K562 (cell line): ENCODE results near the gene PRDX6. TPM values are rescaled to one million over a fixed set of nuclear protein-coding genes. Genes with fewer than 3 reads are reported as not detected.

Experiments
- CREM ChIP-seq: IDR thresholded peaks from 2 replicates; pipeline ENCODE4 v1.6.1; 2014; ENCODE audit warnings: antibody characterized with exemption, low read depth
- EGR1 ChIP-seq: fragments of 450-650 bp; conservative IDR thresholded peaks from 2 replicates; pipeline ENCODE4 v1.6.1; 2017; ENCODE audit warnings: mild to moderate bottlenecking
- HCFC1 ChIP-seq: IDR thresholded peaks from 2 replicates; pipeline ENCODE4 v1.6.1; 2012; ENCODE audit warnings: low read depth, low read length, improper control_type of control experiment
- HNRNPUL1 ChIP-seq: fragments of 200-400 bp; formaldehyde crosslinking; IDR thresholded peaks from 2 replicates; pipeline ENCODE4 v1.6.1; 2017; ENCODE audit warnings: low read length
- KLF1 ChIP-seq: fragments of 450-650 bp; IDR thresholded peaks from 2 replicates; pipeline ENCODE4 v1.6.1; 2016; ENCODE audit warnings: missing genetic modification characterization, missing compliant biosample characterization
- KLF10 ChIP-seq: fragments of 250-450 bp; sonication (Bioruptor Pico); IDR thresholded peaks from 2 replicates; pipeline ENCODE4 v1.6.1; 2021; ENCODE audit warnings: matching md5 sums
- NFE2 ChIP-seq: IDR thresholded peaks from 2 replicates; pipeline ENCODE4 v1.6.1; 2014; ENCODE audit warnings: antibody characterized with exemption, low read depth
- NFRKB ChIP-seq: fragments of 450-650 bp; IDR thresholded peaks from 2 replicates; pipeline ENCODE4 v1.6.1; 2016; ENCODE audit warnings: low read depth
- PHF21A ChIP-seq: fragments of 450-650 bp; IDR thresholded peaks from 2 replicates; pipeline ENCODE4 v1.6.1; 2017; ENCODE audit warnings: low read depth, borderline replicate concordance
- POLR3G ChIP-seq: IDR thresholded peaks from 2 replicates; pipeline ENCODE4 v1.6.1; 2011; ENCODE audit not compliant: insufficient read length, insufficient replicate concordance; ENCODE audit errors: extremely low read depth
- RBM39 ChIP-seq: fragments of 200-400 bp; formaldehyde crosslinking; optimal IDR thresholded peaks from 2 replicates; pipeline ENCODE3; 2018; ENCODE audit warnings: low read depth, low read length
- SNIP1 ChIP-seq: fragments of 450-650 bp; IDR thresholded peaks from 2 replicates; pipeline ENCODE4 v1.7.1; 2017; ENCODE audit warnings: low read depth, mild to moderate bottlenecking
- SREBF2 ChIP-seq: sonication (generic); formaldehyde crosslinking; IDR thresholded peaks from 2 replicates; pipeline ENCODE4 v1.4.0; 2020; ENCODE audit warnings: mild to moderate bottlenecking, missing genetic modification reagents
- ZNF561 ChIP-seq: fragments of 450-650 bp; formaldehyde crosslinking; conservative IDR thresholded peaks from 2 replicates; pipeline ENCODE4 v1.4.0; 2020; ENCODE audit warnings: mild to moderate bottlenecking, moderate library complexity
- polyA plus RNA-seq, 8 experiments: library from polyadenylated mRNA; depleted of rRNA in 4 of 8; stranded (reverse) in 5 of 8; unstranded in 3 of 8; fragments of >200 nt; fragmentation: Nextera tagmentation in 2 of 8; fragmentation: Illumina TruSeq in 1 of 8; extraction: Ambion mirVana in 2 of 8; extraction: Trizol in 1 of 8; gene quantifications; 2 replicates each; pipeline versions ENCODE4 v1.2.1 to v1.2.3, GENCODE V29; 2011 to 2014; ENCODE audit warnings: inconsistent platforms in 1 of 8, missing spikeins in 1 of 8
- total RNA-seq, 7 experiments: library from RNA; depleted of rRNA in 6 of 7; stranded (reverse); fragments of >200 nt in 6 of 7; fragmentation: Illumina TruSeq in 2 of 7; extraction: Trizol in 2 of 7; gene quantifications; 2 replicates each; pipeline versions ENCODE4 v1.2.1 to v1.2.3, GENCODE V29; 2011 to 2021; ENCODE audit warnings: low replicate concordance in 1 of 7
- TF ChIP-seq, protein P1 (sequence below): fragments of 200-800 bp; sonication (Bioruptor generic); IDR thresholded peaks from 2 replicates; pipeline ENCODE4 v1.6.1; 2016; ENCODE audit warnings: missing genetic modification characterization, missing compliant biosample characterization
- TF ChIP-seq, protein P2 (sequence below): sonication (generic); formaldehyde crosslinking; IDR thresholded peaks from 2 replicates; pipeline ENCODE4 v1.8.0; 2022; ENCODE audit warnings: missing genetic modification reagents, mild to moderate bottlenecking, moderate library complexity, borderline replicate concordance
- TF ChIP-seq, protein P3 (sequence below): fragments of 450-650 bp; IDR thresholded peaks from 2 replicates; pipeline ENCODE4 v1.6.1; 2018; ENCODE audit not compliant: partially characterized antibody
- TF ChIP-seq, protein P4 (sequence below): sonication (generic); formaldehyde crosslinking; IDR thresholded peaks from 2 replicates; pipeline ENCODE4 v1.9.0; 2022; ENCODE audit warnings: mild to moderate bottlenecking, missing genetic modification reagents

PRDX6 gene
- total and polyA plus RNA-seq, 9 of the 15 experiments (the other 6 are each of a cell fraction or from before 2014, with no cell fraction given) = 277 to 1,082 (median 610) TPM

DNA sequence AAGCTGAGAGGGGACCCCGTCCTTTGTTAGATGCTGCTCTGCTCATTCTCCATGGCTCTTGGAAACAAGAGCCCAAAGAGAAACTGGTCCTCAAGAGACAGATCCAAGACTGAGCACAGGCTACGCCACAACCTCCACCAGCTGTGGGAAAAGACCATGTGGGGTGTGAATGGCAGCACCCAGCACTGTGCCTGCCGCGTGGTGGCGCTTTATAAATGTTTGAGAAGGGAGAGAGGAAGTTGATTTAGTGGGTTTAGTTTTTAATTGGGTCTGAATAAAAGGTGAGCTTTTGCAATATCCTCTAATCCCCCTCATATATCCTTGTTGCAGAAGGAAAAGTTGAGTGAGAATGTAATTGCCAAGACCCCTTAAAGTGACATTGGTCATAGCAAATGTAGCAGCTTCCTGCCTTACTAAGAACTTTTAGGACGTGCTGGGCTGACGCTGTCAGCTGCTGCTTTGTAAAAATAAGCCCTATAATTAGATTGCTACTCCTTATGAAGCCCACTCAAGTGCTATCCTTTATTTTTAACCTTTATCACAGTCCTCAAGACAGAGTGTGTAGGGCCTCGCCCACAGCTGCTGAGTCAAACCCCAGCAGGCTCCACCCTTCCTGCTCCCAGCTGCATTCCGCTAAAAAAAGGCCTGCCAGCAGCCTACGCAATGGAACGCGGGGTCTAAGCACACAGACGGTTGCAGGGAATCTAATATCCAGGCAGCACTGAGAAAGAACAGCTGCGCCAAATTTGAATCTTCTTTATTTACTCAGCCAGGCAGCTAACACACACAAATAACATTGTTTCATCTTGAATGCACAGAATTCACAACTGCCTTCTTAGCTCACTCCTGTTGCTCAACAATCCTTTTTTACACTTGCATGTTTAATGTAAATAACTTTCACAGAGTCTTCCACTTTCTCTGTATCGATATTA lies 47.4 kb upstream of the PRDX6 start (continued):
- TF ChIP-seq, protein P1, sequence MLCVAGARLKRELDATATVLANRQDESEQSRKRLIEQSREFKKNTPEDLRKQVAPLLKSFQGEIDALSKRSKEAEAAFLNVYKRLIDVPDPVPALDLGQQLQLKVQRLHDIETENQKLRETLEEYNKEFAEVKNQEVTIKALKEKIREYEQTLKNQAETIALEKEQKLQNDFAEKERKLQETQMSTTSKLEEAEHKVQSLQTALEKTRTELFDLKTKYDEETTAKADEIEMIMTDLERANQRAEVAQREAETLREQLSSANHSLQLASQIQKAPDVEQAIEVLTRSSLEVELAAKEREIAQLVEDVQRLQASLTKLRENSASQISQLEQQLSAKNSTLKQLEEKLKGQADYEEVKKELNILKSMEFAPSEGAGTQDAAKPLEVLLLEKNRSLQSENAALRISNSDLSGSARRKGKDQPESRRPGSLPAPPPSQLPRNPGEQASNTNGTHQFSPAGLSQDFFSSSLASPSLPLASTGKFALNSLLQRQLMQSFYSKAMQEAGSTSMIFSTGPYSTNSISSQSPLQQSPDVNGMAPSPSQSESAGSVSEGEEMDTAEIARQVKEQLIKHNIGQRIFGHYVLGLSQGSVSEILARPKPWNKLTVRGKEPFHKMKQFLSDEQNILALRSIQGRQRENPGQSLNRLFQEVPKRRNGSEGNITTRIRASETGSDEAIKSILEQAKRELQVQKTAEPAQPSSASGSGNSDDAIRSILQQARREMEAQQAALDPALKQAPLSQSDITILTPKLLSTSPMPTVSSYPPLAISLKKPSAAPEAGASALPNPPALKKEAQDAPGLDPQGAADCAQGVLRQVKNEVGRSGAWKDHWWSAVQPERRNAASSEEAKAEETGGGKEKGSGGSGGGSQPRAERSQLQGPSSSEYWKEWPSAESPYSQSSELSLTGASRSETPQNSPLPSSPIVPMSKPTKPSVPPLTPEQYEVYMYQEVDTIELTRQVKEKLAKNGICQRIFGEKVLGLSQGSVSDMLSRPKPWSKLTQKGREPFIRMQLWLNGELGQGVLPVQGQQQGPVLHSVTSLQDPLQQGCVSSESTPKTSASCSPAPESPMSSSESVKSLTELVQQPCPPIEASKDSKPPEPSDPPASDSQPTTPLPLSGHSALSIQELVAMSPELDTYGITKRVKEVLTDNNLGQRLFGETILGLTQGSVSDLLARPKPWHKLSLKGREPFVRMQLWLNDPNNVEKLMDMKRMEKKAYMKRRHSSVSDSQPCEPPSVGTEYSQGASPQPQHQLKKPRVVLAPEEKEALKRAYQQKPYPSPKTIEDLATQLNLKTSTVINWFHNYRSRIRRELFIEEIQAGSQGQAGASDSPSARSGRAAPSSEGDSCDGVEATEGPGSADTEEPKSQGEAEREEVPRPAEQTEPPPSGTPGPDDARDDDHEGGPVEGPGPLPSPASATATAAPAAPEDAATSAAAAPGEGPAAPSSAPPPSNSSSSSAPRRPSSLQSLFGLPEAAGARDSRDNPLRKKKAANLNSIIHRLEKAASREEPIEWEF (CRISPR knock-in tag) = peak; percentile 62; the same call in 1 of the 2 replicates
- no peak for TF ChIP-seq HNRNPUL1
- TF ChIP-seq NFRKB = peak; percentile 67
- TF ChIP-seq, protein P2, sequence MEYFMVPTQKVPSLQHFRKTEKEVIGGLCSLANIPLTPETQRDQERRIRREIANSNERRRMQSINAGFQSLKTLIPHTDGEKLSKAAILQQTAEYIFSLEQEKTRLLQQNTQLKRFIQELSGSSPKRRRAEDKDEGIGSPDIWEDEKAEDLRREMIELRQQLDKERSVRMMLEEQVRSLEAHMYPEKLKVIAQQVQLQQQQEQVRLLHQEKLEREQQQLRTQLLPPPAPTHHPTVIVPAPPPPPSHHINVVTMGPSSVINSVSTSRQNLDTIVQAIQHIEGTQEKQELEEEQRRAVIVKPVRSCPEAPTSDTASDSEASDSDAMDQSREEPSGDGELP (CRISPR knock-in tag) = peak; percentile 94
- TF ChIP-seq, protein P3, sequence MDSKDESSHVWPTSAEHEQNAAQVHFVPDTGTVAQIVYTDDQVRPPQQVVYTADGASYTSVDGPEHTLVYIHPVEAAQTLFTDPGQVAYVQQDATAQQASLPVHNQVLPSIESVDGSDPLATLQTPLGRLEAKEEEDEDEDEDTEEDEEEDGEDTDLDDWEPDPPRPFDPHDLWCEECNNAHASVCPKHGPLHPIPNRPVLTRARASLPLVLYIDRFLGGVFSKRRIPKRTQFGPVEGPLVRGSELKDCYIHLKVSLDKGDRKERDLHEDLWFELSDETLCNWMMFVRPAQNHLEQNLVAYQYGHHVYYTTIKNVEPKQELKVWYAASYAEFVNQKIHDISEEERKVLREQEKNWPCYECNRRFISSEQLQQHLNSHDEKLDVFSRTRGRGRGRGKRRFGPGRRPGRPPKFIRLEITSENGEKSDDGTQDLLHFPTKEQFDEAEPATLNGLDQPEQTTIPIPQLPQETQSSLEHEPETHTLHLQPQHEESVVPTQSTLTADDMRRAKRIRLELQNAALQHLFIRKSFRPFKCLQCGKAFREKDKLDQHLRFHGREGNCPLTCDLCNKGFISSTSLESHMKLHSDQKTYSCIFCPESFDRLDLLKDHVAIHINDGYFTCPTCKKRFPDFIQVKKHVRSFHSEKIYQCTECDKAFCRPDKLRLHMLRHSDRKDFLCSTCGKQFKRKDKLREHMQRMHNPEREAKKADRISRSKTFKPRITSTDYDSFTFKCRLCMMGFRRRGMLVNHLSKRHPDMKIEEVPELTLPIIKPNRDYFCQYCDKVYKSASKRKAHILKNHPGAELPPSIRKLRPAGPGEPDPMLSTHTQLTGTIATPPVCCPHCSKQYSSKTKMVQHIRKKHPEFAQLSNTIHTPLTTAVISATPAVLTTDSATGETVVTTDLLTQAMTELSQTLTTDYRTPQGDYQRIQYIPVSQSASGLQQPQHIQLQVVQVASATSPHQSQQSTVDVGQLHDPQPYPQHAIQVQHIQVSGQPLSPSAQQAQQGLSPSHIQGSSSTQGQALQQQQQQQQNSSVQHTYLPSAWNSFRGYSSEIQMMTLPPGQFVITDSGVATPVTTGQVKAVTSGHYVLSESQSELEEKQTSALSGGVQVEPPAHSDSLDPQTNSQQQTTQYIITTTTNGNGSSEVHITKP = peak; percentile 72
- TF ChIP-seq NFE2 = peak; percentile 80
- TF ChIP-seq SNIP1 = no peak
- TF ChIP-seq RBM39 = no peak
- TF ChIP-seq KLF1 (tag) = peak; percentile 38; the same call in 1 of the 2 replicates
- TF ChIP-seq EGR1 = peak; percentile 88
- no peak for TF ChIP-seq SREBF2 (CRISPR knock-in tag)
- TF ChIP-seq HCFC1 = peak; percentile 16; the same call in 1 of the 2 replicates
- no peak for TF ChIP-seq KLF10 (CRISPR knock-in tag)
- peak; percentile 82 for TF ChIP-seq CREM
- TF ChIP-seq PHF21A = 0 out of 2 replicates have a peak, but pooled peaks have one; percentile 13
- TF ChIP-seq, protein P4, sequence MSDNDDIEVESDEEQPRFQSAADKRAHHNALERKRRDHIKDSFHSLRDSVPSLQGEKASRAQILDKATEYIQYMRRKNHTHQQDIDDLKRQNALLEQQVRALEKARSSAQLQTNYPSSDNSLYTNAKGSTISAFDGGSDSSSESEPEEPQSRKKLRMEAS = peak; percentile 91
- TF ChIP-seq POLR3G = no peak
- no peak for TF ChIP-seq ZNF561 (CRISPR knock-in tag)
